NCI-H1048 (cell line): ENCODE measurements around the gene FILIP1L.

Experiments
- DNase-seq: peaks from one replicate; lab custom pipeline; 2025; lab: John Stamatoyannopoulos, UW

The FILIP1L gene

GRCh38 chr3:100114413-100115030 is at the start of gene FILIP1L:
Gene FILIP1L, minus strand, starts transcription at chr3:100114501.
- DNase-seq: no peak

- no peak for DNase-seq
These were observed 49.5 kb upstream of the FILIP1L start for GRCh38 chr3:100163787-100164186.

- DNase-seq: no peak
These were observed 46.2 kb upstream of the FILIP1L start for GRCh38 chr3:100160521-100160920.

GRCh38 chr3:100159331-100160153 is 45.2 kb upstream of the FILIP1L start:
- DNase-seq: no peak

GRCh38 chr3:100158918-100159330 is 44.6 kb upstream of the FILIP1L start:
- DNase-seq: no peak

GRCh38 chr3:100157685-100158084 is 43.4 kb upstream of the FILIP1L start:
- DNase-seq: no peak

- no peak for DNase-seq
These were observed 41.3 kb upstream of the FILIP1L start for GRCh38 chr3:100155590-100155989.

- DNase-seq: no peak
These were observed 40.8 kb upstream of the FILIP1L start for GRCh38 chr3:100155128-100155527.

GRCh38 chr3:100154171-100154570 is 39.9 kb upstream of the FILIP1L start:
- DNase-seq: no peak

GRCh38 chr3:100151024-100151707 is 36.9 kb upstream of the FILIP1L start:
- no peak for DNase-seq

- DNase-seq: no peak
These were observed 36.2 kb upstream of the FILIP1L start for GRCh38 chr3:100150473-100150872.

GRCh38 chr3:100149713-100150415 is 35.6 kb upstream of the FILIP1L start:
- DNase-seq: no peak

GRCh38 chr3:100149130-100149529 is 34.8 kb upstream of the FILIP1L start:
- DNase-seq: no peak

- no peak for DNase-seq
These were observed 30.1 kb upstream of the FILIP1L start for GRCh38 chr3:100144255-100144866.

- DNase-seq: no peak
These were observed 27.3 kb upstream of the FILIP1L start for GRCh38 chr3:100141586-100141985.

GRCh38 chr3:100140976-100141375 is 26.7 kb upstream of the FILIP1L start:
- DNase-seq: no peak

GRCh38 chr3:100136921-100137320 is 22.6 kb upstream of the FILIP1L start:
- DNase-seq: no peak

GRCh38 chr3:100131241-100131640 is 16.9 kb upstream of the FILIP1L start:
- DNase-seq: no peak

- no peak for DNase-seq
These were observed 15.6 kb upstream of the FILIP1L start for GRCh38 chr3:100129941-100130340.

GRCh38 chr3:100128565-100128964 is 14.3 kb upstream of the FILIP1L start:
- no peak for DNase-seq

GRCh38 chr3:100127792-100128191 is 13.5 kb upstream of the FILIP1L start:
- no peak for DNase-seq
